ENCODE data around the gene METTL9. TPM values are rescaled to one million over a fixed set of nuclear protein-coding genes. Genes with fewer than 3 reads are reported as not detected.
A peak's percentile ranks its signal among the peaks of the same experiment; 100 is the strongest.

Gene METTL9
- total and polyA plus RNA-seq, 9 of the 15 experiments (the other 6 are each of a cell fraction or from before 2014, with no cell fraction given): 12.2 to 107 (median 79.1) TPM

DNA sequence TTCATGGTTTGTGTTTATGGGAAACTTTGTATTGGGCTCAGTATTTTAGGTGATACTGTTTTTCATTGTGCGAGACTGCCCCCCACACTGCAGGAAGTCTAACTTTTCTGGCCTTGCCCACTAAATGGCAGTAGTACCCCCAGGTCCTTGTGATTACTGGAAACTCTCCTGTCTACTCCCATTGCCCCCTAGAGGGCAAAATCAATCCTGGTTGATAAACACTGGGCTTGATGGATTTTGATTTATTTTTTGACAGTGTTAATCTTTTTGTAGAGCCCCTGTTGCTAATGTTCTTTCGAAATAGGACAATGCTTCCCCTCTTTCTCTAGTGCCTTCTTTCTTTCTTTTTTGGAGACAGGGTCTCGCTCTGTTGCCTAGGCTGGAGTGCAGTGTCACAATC is 15.5 kb downstream of the METTL9 start:
- 86% methylated on average over 2 of the region's 3 CpGs for WGBS (ENCODE audit: insufficient coverage, low coverage, missing lambda C conversion rate)
- intact Hi-C loops (cut with micrococcal nuclease): no loop called here

More for the DNA sequence above, 15.5 kb downstream of the METTL9 start:
- no peak for DNase-seq (ENCODE audit: extremely low read depth in 1 of 4, low spot score in 3 of 4)
- Histone ChIP-seq H4K20me1 (replicated peaks; ENCODE audit: control insufficient read depth, insufficient read depth, low read length) (peaks cover 19% of the 10 kb centered on the region), H2AFZ (ENCODE audit: low read depth, low read length) (no peak overlapping the region), H3K36me3 (ENCODE audit: control insufficient read depth, insufficient read depth, low read length) (peaks cover 46% of the 10 kb centered on the region), H3K4me2 (ENCODE audit: insufficient read depth, low read length) (no peak overlapping the region), H3K9me1 (ENCODE audit: control insufficient read depth, insufficient read depth, low read length) (no peaks in the 10 kb centered on the region), H3K27me3 (ENCODE audit: control insufficient read depth in 2 of 2, insufficient read depth in 2 of 2, low read length in 2 of 2) (no peaks in the 10 kb centered on the region), H3K4me1 (replicated peaks in 1 of 2; ENCODE audit: control insufficient read depth in 2 of 2, insufficient read depth in 2 of 2, low read length in 2 of 2) (peaks cover 6 to 44% of the 10 kb centered on the region in 2 experiments), H3K27ac (ENCODE audit: extremely low read depth, low read depth, low read length) (no peak overlapping the region), H3K9me3 (replicated peaks; ENCODE audit: control insufficient read depth, insufficient read depth, low read depth, low read length) (no peaks in the 10 kb centered on the region), H3K9ac (ENCODE audit: insufficient read depth in 1 of 2, low read depth in 2 of 2, low read length in 2 of 2) (no peak overlapping the region), H3K4me3 (no peak overlapping the region), H3K79me2 (ENCODE audit: control insufficient read depth, insufficient read depth, low read length) (peaks cover 45% of the 10 kb centered on the region)
- BruUV-seq (replicated peaks): no TSS peak
- ChIA-PET POLR2A (interaction anchor here (0.6 to 2.2 kb wide), 2 partner anchors 10 to 573 kb away, joined by 4 to 10 read pairs; no protein-coding TSS in a partner anchor), CTCF (ENCODE audit: low intra/inter-chr PET ratio) (no interaction called here)
- ATAC-seq: no peak
- in situ Hi-C loops (cut with MboI): no loop called here
- TF ChIP-seq, protein P1, sequence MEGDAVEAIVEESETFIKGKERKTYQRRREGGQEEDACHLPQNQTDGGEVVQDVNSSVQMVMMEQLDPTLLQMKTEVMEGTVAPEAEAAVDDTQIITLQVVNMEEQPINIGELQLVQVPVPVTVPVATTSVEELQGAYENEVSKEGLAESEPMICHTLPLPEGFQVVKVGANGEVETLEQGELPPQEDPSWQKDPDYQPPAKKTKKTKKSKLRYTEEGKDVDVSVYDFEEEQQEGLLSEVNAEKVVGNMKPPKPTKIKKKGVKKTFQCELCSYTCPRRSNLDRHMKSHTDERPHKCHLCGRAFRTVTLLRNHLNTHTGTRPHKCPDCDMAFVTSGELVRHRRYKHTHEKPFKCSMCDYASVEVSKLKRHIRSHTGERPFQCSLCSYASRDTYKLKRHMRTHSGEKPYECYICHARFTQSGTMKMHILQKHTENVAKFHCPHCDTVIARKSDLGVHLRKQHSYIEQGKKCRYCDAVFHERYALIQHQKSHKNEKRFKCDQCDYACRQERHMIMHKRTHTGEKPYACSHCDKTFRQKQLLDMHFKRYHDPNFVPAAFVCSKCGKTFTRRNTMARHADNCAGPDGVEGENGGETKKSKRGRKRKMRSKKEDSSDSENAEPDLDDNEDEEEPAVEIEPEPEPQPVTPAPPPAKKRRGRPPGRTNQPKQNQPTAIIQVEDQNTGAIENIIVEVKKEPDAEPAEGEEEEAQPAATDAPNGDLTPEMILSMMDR (IDR thresholded peaks at IDR 0.05 in 2 of 3, conservative IDR thresholded peaks at IDR 0.05 in 1 of 3; ENCODE audit: insufficient read depth in 2 of 3, low read depth in 1 of 3, low read length in 3 of 3): peak in 2 of 3 experiments; percentile 6 to 31; a peak in 3 of 6 replicates
- TF ChIP-seq, protein P2, sequence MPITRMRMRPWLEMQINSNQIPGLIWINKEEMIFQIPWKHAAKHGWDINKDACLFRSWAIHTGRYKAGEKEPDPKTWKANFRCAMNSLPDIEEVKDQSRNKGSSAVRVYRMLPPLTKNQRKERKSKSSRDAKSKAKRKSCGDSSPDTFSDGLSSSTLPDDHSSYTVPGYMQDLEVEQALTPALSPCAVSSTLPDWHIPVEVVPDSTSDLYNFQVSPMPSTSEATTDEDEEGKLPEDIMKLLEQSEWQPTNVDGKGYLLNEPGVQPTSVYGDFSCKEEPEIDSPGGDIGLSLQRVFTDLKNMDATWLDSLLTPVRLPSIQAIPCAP (CRISPR knock-in tag; IDR thresholded peaks at IDR 0.05; ENCODE audit: borderline replicate concordance): no peak
- no peak for FAIRE-seq

Data from K562 (cell line).